ENCODE measurements around the gene PLCG2.

DNA sequence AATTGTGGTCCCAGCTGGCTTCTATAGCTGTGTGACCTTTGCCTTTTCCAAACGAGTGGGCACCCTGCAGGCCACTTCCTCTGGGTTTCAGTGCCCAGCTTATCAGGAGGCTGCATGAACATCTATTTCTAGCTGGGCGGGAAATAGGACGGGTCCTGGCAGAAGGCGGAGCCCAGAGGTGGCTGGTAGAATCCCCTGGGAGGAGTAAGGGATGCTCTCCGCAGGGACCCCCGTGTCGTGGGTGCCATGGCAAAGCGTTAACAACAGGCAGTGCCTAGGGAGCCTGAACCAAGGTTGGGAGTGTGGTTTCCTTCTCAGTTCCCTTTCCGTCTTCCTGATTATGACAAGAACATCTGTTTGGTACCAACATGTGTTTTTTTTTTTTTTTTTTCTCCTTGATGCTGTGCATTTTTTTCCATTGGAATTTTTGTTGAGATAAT lies 58.2 kb downstream of the PLCG2 start:
- TF ChIP-seq POLR2A (IDR thresholded peaks at IDR 0.05; ENCODE audit: low read length): no peak
- TF ChIP-seq GATA1 (IDR thresholded peaks at IDR 0.05; ENCODE audit: low read depth, low read length): no peak
